Measurements from ENCODE around the gene CHMP3. TPM values are rescaled to one million over a fixed set of nuclear protein-coding genes. Genes with fewer than 3 reads are reported as not detected.
"Not testable (repeated sequence)": the region's sequence is repeated elsewhere in the genome, so short reads cannot be mapped to it uniquely, and the experiment has no call there.

Gene CHMP3
- polyA plus RNA-seq, 4 donors = 121 to 149 (median 135) TPM

- not testable (repeated sequence) for DNase-seq (ENCODE audit: low read depth in 4 of 4, low spot score in 3 of 4)
Measured at GRCh38 chr2:86549963-86550725, 13.1 kb downstream of the CHMP3 start.

GRCh38 chr2:86549440-86549839 lies 13.8 kb downstream of the CHMP3 start:
- not testable (repeated sequence) for DNase-seq (ENCODE audit: low read depth in 4 of 4, low spot score in 3 of 4)

GRCh38 chr2:86548913-86549396 lies 14.3 kb downstream of the CHMP3 start:
- not testable (repeated sequence) for DNase-seq (ENCODE audit: low read depth in 4 of 4, low spot score in 3 of 4)

GRCh38 chr2:86548165-86548912 lies 14.9 kb downstream of the CHMP3 start:
- DNase-seq (ENCODE audit: low read depth in 4 of 4, low spot score in 3 of 4) = not testable (repeated sequence)

- DNase-seq (ENCODE audit: low read depth in 4 of 4, low spot score in 3 of 4) = not testable (repeated sequence)
Measured at GRCh38 chr2:86545296-86545924, 17.8 kb downstream of the CHMP3 start.

GRCh38 chr2:86544278-86545099 lies 18.8 kb downstream of the CHMP3 start:
- not testable (repeated sequence) for DNase-seq (ENCODE audit: low read depth in 4 of 4, low spot score in 3 of 4)

- DNase-seq (ENCODE audit: low read depth in 4 of 4, low spot score in 3 of 4) = no peak
Measured at GRCh38 chr2:86543793-86544192, 19.4 kb downstream of the CHMP3 start.

- DNase-seq (ENCODE audit: low read depth in 4 of 4, low spot score in 3 of 4) = no peak
Measured at GRCh38 chr2:86543335-86543734, 19.9 kb downstream of the CHMP3 start.

GRCh38 chr2:86542814-86543213 lies 20.4 kb downstream of the CHMP3 start:
- no peak for DNase-seq (ENCODE audit: low read depth in 4 of 4, low spot score in 3 of 4)

GRCh38 chr2:86541334-86541733 lies 21.9 kb downstream of the CHMP3 start:
- DNase-seq (ENCODE audit: low read depth in 4 of 4, low spot score in 3 of 4) = no peak

GRCh38 chr2:86533589-86533988 lies 29.7 kb downstream of the CHMP3 start:
- DNase-seq (ENCODE audit: low read depth in 4 of 4, low spot score in 3 of 4) = no peak

- DNase-seq (ENCODE audit: low read depth in 4 of 4, low spot score in 3 of 4) = no peak
Measured at GRCh38 chr2:86525421-86526340, 37.6 kb downstream of the CHMP3 start.

GRCh38 chr2:86523491-86523890 lies 39.8 kb downstream of the CHMP3 start:
- no peak for DNase-seq (ENCODE audit: low read depth in 4 of 4, low spot score in 3 of 4)

- DNase-seq (ENCODE audit: low read depth in 4 of 4, low spot score in 3 of 4) = no peak
Measured at GRCh38 chr2:86522711-86523110, 40.5 kb downstream of the CHMP3 start.

- DNase-seq (ENCODE audit: low read depth in 4 of 4, low spot score in 3 of 4) = no peak
Measured at GRCh38 chr2:86521922-86522321, 41.3 kb downstream of the CHMP3 start.

GRCh38 chr2:86520153-86520552 lies 43.1 kb downstream of the CHMP3 start:
- DNase-seq (ENCODE audit: low read depth in 4 of 4, low spot score in 3 of 4) = no peak

GRCh38 chr2:86519349-86519748 lies 43.9 kb downstream of the CHMP3 start:
- DNase-seq (ENCODE audit: low read depth in 4 of 4, low spot score in 3 of 4) = no peak

GRCh38 chr2:86518481-86518880 lies 44.8 kb downstream of the CHMP3 start:
- no peak for DNase-seq (ENCODE audit: low read depth in 4 of 4, low spot score in 3 of 4)

GRCh38 chr2:86513948-86514660 lies 49.1 kb downstream of the CHMP3 start:
- DNase-seq (ENCODE audit: low read depth in 4 of 4, low spot score in 3 of 4) = no peak

All from left renal pelvis (tissue), 4 donors.